GM21723 (cell line): ENCODE measurements around the gene APOF.
A peak's percentile ranks its signal among the peaks of the same experiment; 100 is the strongest.
"Not testable (repeated sequence)": the region's sequence is repeated elsewhere in the genome, so short reads cannot be mapped to it uniquely, and the experiment has no call there.

Experiments
- ATAC-seq: cut with Tn5 transposase; IDR thresholded peaks from one replicate; pipeline ENCODE4 v1.9.1; 2021; ENCODE audit warnings: mild to moderate bottlenecking, moderate library complexity; ENCODE audit not compliant: unreplicated experiment

Gene APOF

GRCh38 chr12:56333679-56334489, 28.8 kb downstream of the APOF start, which contains the start of gene PAN2:
Gene PAN2, minus strand, starts transcription at chr12:56334000. Its CDS starts 906 bp downstream, at chr12:56333094.
- ATAC-seq: peak; percentile 93

- ATAC-seq: no peak
Measured at GRCh38 chr12:56333197-56333678, 29.4 kb downstream of the APOF start.

DNA sequence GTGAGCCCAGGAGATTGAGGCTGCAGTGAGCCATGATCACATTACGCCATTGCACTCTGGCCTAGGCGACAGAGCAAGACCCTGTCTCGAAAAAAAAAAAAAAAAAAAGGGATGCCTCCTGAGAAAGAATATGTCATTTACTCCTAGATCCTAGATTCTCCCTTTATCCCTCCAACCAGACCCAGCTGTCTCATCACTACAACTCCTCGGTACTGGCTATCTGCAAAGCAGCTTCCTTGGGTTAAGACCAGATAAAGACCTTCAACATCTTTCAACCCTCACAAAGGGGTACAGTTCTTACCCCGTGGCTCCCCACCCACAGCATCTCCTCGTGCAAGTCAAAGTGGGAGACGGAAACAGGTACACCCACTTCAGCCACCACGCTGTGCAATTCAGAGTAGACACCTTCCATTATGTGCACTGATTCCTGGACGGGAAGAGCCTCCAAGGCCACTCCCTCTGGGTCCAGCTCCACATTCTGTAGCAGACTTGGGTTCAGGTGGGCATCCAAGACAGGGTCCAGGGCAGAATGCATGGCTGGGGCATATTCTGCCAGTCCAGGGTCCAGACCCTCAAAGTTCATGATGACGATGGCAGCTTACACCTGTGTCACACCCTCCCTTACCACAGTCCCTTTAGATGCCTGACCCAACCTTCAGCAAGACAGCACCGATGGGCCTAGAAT, 30.0 kb downstream of the APOF start:
- no peak for ATAC-seq

DNA sequence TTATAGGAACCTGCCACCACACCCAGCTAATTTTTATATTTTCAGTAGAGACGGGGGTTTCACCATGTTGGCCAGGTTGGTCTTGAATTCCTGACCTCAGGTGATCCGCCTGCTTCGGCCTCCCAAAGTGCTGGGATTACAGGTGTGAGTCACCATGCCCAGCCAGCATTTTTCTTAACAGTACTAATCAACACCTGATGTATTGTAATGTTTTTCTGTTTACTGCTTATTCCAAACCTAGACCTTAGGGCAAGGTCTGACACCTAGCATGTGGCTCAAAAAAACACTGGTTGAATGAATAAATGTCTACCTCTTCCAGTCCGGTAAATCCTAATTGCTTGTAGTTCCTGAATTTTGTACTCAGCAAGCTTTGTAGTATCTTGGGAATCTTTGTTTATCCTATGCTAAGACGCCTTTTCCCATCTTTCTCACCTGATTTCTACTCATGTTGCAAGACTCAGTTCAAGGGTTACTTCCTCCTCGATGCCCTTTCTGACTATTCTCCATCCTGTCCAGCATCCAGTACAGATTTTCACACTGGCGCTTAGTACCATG, 31.6 kb downstream of the APOF start:
- no peak for ATAC-seq

DNA sequence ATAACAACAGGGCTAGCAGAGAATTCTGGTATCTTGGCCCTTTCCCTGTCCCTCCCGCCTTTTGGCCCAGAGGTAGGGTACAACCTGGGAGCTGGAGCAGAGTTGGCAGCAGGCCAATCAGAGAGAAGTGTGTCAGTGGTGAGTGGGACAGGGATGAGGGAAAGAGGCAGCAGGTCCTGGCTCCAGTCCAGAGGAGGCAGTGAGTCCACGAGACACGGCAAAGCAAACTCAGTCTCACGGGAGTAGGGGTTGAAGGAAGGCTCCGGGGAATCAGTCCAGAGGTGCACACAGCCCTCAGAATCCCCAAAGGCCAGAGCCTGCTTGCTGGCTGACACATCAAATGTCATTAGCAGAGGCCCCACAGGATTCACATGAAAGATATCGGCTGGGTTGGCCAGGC, 36.1 kb downstream of the APOF start:
- ATAC-seq: no peak

- no peak for ATAC-seq
Measured at GRCh38 chr12:56326126-56326525, 36.5 kb downstream of the APOF start.

- no peak for ATAC-seq
Measured at GRCh38 chr12:56324206-56324605, 38.5 kb downstream of the APOF start.

DNA sequence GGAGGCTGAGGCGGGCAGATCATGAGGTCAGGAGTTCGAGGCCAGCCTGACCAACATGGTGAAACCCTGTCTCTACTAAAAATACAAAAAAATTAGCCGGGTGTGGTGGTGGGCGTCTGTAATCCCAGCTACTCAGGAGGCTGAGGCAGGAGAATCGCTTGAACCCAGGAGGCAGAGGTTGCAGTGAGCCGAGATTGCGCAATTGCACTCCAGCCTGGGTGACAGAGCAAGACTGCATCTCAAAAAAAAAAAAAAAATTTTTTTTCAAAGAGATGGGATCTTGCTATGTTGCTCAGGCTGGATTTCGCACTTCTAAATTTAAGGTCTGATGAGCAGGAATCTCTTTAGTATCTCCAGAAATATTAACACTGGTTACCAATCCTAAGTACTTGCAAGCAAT, 41.0 kb downstream of the APOF start:
- not testable (repeated sequence) for ATAC-seq

- ATAC-seq: no peak
Measured at GRCh38 chr12:56321027-56321426, 41.6 kb downstream of the APOF start.

DNA sequence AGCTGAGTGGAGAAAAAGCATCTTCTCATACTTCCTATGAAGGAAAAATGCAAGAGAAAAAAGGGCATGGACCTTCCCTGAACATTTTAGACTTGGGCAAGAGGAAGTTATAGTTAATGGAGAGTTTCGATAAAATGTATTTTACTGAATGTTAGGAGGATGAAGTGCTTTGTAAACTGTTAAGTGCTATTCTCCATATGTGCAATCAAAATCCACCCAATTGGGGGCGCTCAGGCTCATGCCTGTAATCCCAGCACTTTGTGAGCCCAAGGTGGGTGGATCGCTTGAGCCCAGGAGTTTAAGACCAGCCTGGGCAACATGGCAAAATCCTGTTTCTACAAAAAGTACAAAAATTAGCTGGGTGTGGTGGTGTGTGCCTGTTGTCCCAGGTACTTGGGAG, 45.0 kb downstream of the APOF start:
- no peak for ATAC-seq

DNA sequence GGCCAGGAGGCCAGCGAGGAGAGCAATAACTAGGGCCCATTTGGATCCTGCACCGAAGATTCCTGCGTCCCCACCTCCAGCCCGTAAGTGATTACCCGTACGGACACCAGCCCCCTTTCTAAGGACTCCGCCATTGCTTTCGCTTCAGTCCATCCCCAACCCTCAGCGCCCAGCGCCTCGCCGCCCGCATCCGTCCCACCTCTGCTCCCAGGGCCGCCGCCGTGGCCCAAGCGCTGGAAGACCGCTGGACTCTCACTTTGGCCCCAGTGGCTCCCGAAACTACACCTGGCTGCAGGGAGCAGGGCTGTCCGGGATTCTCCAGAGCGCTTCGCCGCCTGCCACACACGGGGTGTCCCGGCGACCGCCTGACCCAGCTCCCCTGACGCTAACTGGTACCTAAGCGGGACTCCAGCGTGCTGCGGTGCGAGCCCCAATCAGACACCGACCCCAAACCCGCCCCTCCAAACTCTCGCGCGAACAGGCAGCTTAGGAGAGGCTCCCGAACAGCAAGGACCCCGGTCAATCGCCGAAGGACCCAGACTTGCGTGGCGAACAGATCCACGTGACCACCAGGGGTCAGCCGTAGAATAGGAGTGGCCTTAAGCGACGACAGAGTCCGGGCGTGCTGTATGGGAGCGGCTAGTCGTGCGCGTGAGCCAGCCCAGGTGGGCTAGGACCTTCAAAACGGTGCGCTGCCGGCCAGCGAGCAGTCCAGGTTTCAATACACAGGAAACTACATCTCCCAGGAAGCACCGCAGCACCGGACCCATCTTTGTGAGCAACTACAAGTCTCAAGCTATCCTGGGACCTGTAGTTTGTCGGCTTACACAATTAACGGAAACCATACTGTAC, 46.8 kb downstream of the APOF start, which contains the start of gene CNPY2:
CNPY2 (minus strand) TSS at position 367 of the 852 bp plus-strand sequence. CDS start 771 bp downstream, outside the sequence.
- ATAC-seq: peak; percentile 91

DNA sequence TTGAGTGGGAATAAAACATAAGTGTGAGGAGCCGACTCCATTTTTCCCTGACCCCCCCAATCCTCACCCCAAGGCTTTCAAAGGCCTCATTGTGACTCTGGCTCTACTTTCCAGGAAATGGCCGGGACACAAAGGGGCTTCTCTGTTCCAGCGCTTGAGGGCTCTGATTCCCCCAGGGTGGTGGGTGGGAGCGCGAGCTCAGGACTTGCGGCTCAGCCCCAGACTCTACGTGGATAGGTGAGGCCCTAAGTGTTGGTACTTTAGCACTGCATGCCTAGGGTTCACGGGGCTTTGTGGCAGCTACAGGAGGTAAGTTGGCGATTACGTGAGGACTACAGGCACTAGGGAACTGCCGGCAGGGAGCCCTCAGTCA, 47.4 kb downstream of the APOF start:
- no peak for ATAC-seq

DNA sequence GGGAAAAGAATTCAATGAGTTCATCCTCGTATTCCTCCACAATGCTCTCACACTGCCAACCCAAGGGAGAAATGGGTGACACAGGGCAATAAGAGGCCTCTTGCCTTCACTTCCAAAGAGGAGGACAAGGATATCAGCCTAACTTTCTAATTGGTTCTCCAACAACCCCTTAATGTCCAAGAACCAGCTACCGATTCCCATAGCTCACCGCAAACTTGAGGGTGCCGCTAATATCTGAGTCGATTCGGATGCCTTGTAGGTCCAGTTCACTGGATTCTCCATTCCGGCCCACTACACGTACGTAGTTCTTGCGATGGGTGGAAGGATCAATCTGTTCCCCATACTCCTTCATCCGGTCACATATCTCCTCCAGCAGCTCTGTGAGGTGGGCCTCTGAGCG, 51.7 kb downstream of the APOF start:
- ATAC-seq: no peak
